Thyroid gland (tissue), 4 donors: ENCODE data around the gene TEX54. TPM values are rescaled to one million over a fixed set of nuclear protein-coding genes. Genes with fewer than 3 reads are reported as not detected.

ENCODE experiments used
- DNase-seq, 2 donors: peaks; one replicate each; pipeline ENCODE4 v3.0.0-alpha.2; 2019
- H3K27ac ChIP-seq, 3 donors: fragments of 200-600 bp; sonication (generic); 1 replicate in 2 of 3; 2 replicates in 1 of 3; pipeline ENCODE4 v1.5.1; 2016 to 2019; ENCODE audit warnings: mild to moderate bottlenecking in 1 of 3, moderate library complexity in 1 of 3
- H3K27me3 ChIP-seq: fragments of 200-600 bp; sonication (generic); one replicate; pipeline ENCODE4 v1.5.1; 2019
- H3K36me3 ChIP-seq, 2 donors: fragments of 200-600 bp; sonication (generic); one replicate each; pipeline ENCODE4 v1.5.1; 2016 to 2019
- H3K4me1 ChIP-seq, 2 donors: fragments of 200-600 bp; sonication (generic); one replicate each; pipeline ENCODE4 v1.5.1; 2017 to 2019
- H3K4me3 ChIP-seq, 3 donors: fragments of 200-600 bp; sonication (generic); replicated peaks in 1 of 3; 1 replicate in 2 of 3; 2 replicates in 1 of 3; pipeline ENCODE4 v1.5.1; 2016; ENCODE audit warnings: mild to moderate bottlenecking in 1 of 3
- H3K9me3 ChIP-seq: fragments of 200-600 bp; sonication (generic); one replicate; pipeline ENCODE4 v1.5.1; 2017
- CTCF ChIP-seq, 6 experiments: fragments of 200-600 bp in 3 of 6; fragments of 450-650 bp in 3 of 6; sonication (generic) in 3 of 6; IDR thresholded peaks; one replicate each; pipeline ENCODE4 v1.5.1; 2016 to 2019; ENCODE audit warnings: antibody characterized with exemption in 6 of 6, mild to moderate bottlenecking in 2 of 6, inconsistent platforms in 1 of 6, moderate library complexity in 1 of 6
- POLR2A ChIP-seq, 2 donors: fragments of 450-650 bp; IDR thresholded peaks; one replicate each; pipeline ENCODE4 v1.6.1; 2017; ENCODE audit warnings: antibody characterized with exemption in 2 of 2, mild to moderate bottlenecking in 2 of 2, moderate library complexity in 1 of 2
- WGBS, 2 donors: methylation state at CpG; one replicate each; pipeline ENCODE4 v1.1.5; 2017; 5-methylcytosine and 5-hydroxymethylcytosine counted together
- intact Hi-C: fragments of 100-400 bp; cut with DNase I; formaldehyde crosslinking; loops from one replicate; pipeline ENCODE4 v1.15.1; 2023
- total RNA-seq, 4 donors: library from RNA; depleted of rRNA; stranded (reverse); fragments of >200 nt; gene quantifications; one replicate each; pipeline ENCODE4 v1.2.3, GENCODE V29; 2016

Gene TEX54
- total RNA-seq, 4 donors from 2014 or later = not detected

DNA sequence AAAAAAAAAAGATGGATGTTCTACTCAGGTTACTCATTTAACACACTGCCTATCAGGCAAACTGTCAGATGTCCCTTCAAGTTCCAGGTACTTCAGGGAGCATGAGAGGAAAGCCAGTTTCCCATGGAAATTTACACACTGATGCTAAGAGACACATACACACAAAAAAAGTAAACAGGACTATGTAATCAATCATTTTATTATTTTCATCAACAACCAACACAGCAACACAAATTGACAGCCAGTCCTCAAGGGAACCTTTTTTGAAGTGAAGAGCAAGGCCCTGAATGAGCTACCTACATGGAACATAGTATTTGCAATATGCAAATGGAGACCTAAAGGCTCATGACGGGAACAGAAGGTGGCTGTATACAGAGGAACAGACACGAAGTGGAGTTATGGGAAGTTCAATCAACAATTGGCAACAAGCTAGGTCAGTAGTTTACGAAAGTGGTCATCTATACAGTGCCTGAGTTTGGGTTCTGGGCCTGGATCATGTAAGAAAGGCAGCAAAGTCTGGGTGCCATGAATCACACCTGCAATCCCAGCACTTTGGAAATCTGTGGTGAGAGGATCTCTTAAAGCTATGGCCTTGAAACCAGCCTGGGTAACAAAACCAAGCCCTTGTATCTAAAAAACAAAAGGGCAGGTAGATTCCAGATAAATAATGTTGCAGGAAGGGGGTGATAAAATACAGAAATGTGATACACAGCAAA lies 19.3 kb upstream of the TEX54 start:
- H3K27ac ChIP-seq = no peak overlapping the region

GRCh38 chr11:62850911-62851806 lies 18.5 kb upstream of the TEX54 start:
- intact Hi-C loops = no loop called here
- TF ChIP-seq POLR2A (IDR thresholded peaks at IDR 0.05) (no peak), CTCF (IDR thresholded peaks at IDR 0.05) (no peak)
- no peak for DNase-seq

More for the DNA sequence above, 19.3 kb upstream of the TEX54 start:
- Histone ChIP-seq H3K4me1 (peaks cover 11 to 20% of the 10 kb centered on the region in 2 donors), H3K27me3 (no peaks in the 10 kb centered on the region), H3K36me3 (peaks cover 25 to 26% of the 10 kb centered on the region in 2 donors), H3K9me3 (no peaks in the 10 kb centered on the region), H3K4me3 (no peak overlapping the region)
- DNase-seq = no peak
- intact Hi-C loops = no loop called here
- TF ChIP-seq POLR2A (IDR thresholded peaks at IDR 0.05) = no peak
- no peak for TF ChIP-seq CTCF (IDR thresholded peaks at IDR 0.05)
- 55 to 74% methylated on average over 3 of the region's 3 CpGs for WGBS, 2 donors

GRCh38 chr11:62847767-62848314 lies 15.2 kb upstream of the TEX54 start:
- no peaks in the 10 kb centered on the region for H3K4me1 ChIP-seq
- H3K27me3 ChIP-seq = no peaks in the 10 kb centered on the region
- no peak overlapping the region for H3K4me3 ChIP-seq
- TF ChIP-seq POLR2A (IDR thresholded peaks at IDR 0.05) = no peak
- TF ChIP-seq CTCF (IDR thresholded peaks at IDR 0.05) = no peak
- no peak overlapping the region for H3K27ac ChIP-seq
- DNase-seq = no peak
- no peaks in the 10 kb centered on the region for H3K9me3 ChIP-seq
- peaks cover 12 to 15% of the 10 kb centered on the region in 2 donors for H3K36me3 ChIP-seq
- 86 to 94% methylated on average over 1 of the region's 1 CpG for WGBS, 2 donors
- intact Hi-C loops = no loop called here

More at GRCh38 chr11:62850911-62851806, 18.5 kb upstream of the TEX54 start:
- Histone ChIP-seq H3K4me3 (no peak overlapping the region), H3K9me3 (no peaks in the 10 kb centered on the region), H3K27ac (no peak overlapping the region), H3K4me1 (peaks cover 11 to 14% of the 10 kb centered on the region in 2 donors), H3K36me3 (peaks cover 25 to 26% of the 10 kb centered on the region in 2 donors), H3K27me3 (no peaks in the 10 kb centered on the region)
- 70 to 75% methylated on average over 14 of the region's 15 CpGs for WGBS, 2 donors

DNA sequence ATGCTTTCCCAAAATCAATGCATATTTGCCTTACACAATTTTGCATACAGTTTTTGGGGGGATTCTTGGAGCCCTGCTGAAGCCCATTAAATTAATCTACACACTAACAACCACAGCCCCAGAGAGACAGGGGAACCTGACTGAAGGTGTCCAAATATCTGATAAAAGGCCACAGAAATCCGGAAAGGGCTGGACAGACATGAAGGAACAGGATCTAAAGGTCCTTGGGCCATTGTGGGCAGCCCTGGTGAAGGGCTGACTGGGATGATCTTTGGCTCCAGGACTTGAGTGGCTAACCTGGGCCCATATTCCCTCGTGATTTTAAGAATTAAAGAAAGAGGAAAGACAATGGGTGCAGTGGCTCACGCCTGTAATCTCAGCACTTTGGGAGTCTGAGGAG lies 13.5 kb upstream of the TEX54 start:
- intact Hi-C loops = no loop called here
- H3K4me1 ChIP-seq = peaks cover 0 to 7% of the 10 kb centered on the region in 2 donors
- H3K9me3 ChIP-seq = no peaks in the 10 kb centered on the region
- TF ChIP-seq POLR2A (IDR thresholded peaks at IDR 0.05) = no peak
- TF ChIP-seq CTCF (IDR thresholded peaks at IDR 0.05) = no peak
- no peak overlapping the region for H3K4me3 ChIP-seq
- no peaks in the 10 kb centered on the region for H3K36me3 ChIP-seq
- no peak for DNase-seq
- H3K27me3 ChIP-seq = no peaks in the 10 kb centered on the region
- no peak overlapping the region for H3K27ac ChIP-seq
- 87 to 98% methylated on average over 3 of the region's 3 CpGs for WGBS, 2 donors
